HG03558 (cell line): ENCODE results near the gene AKAP13.
"Not testable (repeated sequence)": the region's sequence is repeated elsewhere in the genome, so short reads cannot be mapped to it uniquely, and the experiment has no call there.

Source experiments
- ATAC-seq: cut with Tn5 transposase; IDR thresholded peaks from one replicate; pipeline ENCODE4 v1.9.1; 2021; ENCODE audit warnings: moderate number of reproducible peaks; ENCODE audit not compliant: unreplicated experiment; ENCODE audit errors: extremely low read depth

The AKAP13 gene

DNA sequence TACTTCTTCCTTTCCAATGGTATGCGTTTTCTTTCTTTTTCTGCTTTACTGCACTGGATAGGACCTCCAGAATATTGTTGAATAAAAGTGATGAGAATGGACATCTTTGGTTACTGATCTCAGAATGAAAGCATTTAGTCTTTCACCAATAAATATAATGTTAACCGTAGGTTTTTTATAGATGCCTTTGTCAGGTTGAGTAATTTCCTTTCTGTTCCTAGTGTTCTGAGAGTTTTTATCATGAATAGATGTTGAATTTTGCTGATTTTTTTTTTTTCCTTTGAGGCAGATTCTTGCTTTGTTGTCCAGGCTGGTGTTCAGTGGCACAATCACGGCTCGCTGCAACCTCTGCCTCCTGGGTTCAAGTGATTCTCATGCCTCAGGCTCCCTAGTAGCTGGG, 255.9 kb downstream of the AKAP13 start:
- no peak for ATAC-seq

GRCh38 chr15:85639752-85640381, 259.5 kb downstream of the AKAP13 start:
- no peak for ATAC-seq

- ATAC-seq: no peak
Measured at GRCh38 chr15:85642065-85642692, 261.8 kb downstream of the AKAP13 start.

- ATAC-seq: no peak
Measured at GRCh38 chr15:85642693-85643066, 262.3 kb downstream of the AKAP13 start.

DNA sequence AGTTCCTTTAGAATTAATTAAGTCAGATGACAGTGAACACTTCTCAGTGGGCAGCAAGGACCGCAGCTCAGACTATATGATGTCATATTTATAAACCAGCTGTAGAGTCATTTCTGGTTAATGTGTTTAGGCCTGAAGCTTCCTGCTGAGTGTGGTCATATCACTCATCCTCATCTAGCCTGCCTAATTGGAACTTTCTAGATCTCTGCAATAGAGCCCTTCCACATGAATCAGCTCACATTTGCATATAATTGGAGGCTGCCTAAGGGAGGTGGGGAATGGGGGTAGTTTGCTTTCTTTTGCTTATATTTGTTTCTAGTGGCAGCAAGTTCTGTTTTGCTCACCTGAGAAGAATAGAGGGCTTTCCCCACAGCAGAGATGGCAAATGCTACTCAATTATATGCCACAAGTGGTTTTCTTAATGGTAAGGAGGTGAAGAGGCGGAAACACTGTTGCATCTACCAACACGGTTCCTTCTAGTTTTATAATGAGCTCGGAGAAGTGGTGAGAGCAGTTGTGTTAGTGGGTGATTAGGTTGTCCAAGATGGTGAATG, 266.2 kb downstream of the AKAP13 start:
- peak; percentile 45 for ATAC-seq

DNA sequence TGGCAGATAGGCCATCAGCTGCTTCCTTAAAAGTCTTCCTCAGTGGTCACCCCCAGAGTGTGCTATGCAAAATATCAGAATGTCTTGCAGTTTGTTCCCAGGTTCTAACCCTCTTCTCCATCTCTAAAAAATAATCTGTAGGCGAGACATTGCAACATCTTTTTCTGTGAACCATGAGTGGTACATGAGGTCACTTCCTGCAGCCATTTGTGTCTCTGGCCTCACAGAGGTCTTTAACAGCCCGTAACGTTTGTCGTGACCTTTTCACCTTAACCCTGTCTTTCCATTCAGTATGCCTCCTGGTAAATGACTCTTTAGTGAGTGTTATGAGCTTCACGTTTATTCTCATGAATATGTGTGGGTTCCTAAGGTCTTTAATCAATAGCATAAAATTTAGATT, 269.0 kb downstream of the AKAP13 start:
- ATAC-seq: no peak

DNA sequence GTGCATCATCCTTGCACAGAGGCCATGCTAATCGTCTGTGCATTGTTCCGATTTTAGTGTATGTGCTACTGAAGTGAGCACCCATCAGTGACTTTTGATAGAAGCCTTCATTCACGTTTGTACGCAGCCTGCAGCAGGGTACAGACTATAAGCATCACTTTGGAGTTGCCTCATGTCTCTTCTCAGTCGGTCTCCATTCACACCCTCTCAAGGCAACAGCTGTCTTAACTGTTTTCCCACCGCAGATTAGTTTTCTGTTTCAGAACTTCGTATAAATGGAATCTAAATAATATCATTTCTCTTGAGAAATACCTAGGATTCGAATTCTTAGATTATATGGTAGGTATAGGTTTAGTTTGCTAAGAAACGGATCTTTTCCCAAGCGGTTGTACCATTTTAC, 271.1 kb downstream of the AKAP13 start:
- ATAC-seq: no peak

DNA sequence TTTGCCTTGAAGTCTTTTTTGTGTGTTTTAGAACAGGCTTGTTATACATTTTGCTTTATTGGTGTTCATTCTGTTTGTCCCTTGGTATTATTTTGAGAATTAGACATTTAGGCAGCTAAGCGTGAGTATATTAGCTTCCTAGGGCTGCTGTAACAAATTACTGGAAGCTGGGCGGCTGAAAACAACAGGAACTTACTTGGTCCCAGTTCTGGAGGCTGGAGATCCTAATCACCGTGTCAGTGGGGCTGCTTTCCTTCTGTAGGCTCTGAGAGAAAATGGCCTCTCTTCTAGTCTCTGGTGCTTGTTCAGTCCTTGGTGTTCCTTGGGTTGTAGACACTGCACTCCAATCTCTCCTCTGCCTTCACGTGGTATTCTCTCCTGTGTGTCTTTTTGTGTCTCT, 272.1 kb downstream of the AKAP13 start:
- ATAC-seq: no peak

GRCh38 chr15:85657132-85657531, 276.7 kb downstream of the AKAP13 start:
- no peak for ATAC-seq

- ATAC-seq: no peak
Measured at GRCh38 chr15:85658816-85659215, 278.4 kb downstream of the AKAP13 start.

- no peak for ATAC-seq
Measured at GRCh38 chr15:85661859-85662258, 281.5 kb downstream of the AKAP13 start.

DNA sequence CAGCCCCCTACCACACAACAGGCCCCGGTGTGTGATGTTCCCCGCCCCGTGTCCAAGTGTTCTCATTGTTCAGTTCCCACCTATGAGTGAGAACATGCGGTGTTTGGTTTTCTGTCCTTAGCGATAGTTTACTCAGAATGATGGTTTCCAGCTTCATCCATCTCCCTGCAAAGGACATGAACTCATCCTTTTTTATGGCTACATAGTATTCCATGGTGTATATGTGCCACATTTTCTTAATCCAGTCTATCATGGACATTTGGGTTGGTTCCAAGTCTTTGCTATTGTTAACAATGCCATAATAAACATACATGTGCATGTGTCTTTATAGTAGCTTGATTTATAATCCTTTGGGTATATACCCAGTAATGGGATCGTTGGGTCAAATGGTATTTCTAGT, 285.3 kb downstream of the AKAP13 start:
- not testable (repeated sequence) for ATAC-seq

- ATAC-seq: peak; percentile 90
Measured at GRCh38 chr15:85667491-85668424, 287.4 kb downstream of the AKAP13 start.

- no peak for ATAC-seq
Measured at GRCh38 chr15:85671156-85671555, 290.8 kb downstream of the AKAP13 start.

DNA sequence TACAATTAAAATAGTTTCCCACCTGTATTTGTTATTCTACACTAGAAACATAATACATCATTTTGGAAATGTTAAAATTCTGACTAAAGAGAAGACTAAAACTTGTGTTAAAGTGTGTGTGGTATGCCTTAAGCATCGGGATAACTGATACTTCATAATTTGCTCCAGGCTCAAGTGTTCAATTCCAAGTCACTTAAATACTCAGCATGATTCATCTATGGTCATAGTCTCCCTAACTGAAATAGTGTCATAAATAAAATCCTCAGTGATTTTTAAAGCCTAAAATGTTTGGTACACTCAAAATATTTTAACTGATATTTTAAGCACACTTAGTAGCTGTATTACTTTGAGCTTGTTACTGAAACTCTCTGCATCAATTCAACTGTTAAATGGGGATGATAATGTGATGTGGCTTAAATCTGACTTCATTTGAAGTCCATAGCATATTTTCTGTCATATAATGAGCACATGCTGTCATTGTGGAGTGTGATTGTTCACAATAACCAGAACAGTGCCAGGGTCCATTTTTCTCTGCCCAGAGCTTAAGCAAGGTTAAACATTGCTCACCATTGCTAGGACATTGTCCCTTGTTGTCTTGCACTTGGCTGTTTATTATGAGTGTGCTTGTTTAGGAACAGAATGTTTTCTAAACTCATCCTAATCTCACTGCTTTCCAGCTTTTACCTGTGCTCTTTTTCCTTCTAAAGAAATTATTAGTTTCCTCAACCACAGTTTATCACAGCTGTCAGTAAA, 292.1 kb downstream of the AKAP13 start:
- ATAC-seq: no peak

- no peak for ATAC-seq
Measured at GRCh38 chr15:85673326-85673725, 292.9 kb downstream of the AKAP13 start.

GRCh38 chr15:85676342-85677098, 296.1 kb downstream of the AKAP13 start:
- ATAC-seq: no peak

- no peak for ATAC-seq
Measured at GRCh38 chr15:85679231-85679630, 298.8 kb downstream of the AKAP13 start.

GRCh38 chr15:85681386-85681785, 301.0 kb downstream of the AKAP13 start:
- ATAC-seq: no peak
